Renal pelvis (tissue), 4 donors: Measurements from ENCODE around the gene NANOS2. TPM values are rescaled to one million over a fixed set of nuclear protein-coding genes. Genes with fewer than 3 reads are reported as not detected.
A peak's percentile ranks its signal among the peaks of the same experiment; 100 is the strongest.

Experiments used
- DNase-seq: peaks from one replicate; pipeline ENCODE4 v3.0.0-alpha.2; 2013
- polyA plus RNA-seq, 3 donors: library from polyadenylated mRNA; unstranded; fragments of 120-200 nt; gene quantifications; one replicate each; pipeline ENCODE4 v1.2.1, GENCODE V29; 2013; ENCODE audit not compliant: insufficient read length in 3 of 3

The NANOS2 gene
- polyA plus RNA-seq, 3 donors, result not detected

DNA sequence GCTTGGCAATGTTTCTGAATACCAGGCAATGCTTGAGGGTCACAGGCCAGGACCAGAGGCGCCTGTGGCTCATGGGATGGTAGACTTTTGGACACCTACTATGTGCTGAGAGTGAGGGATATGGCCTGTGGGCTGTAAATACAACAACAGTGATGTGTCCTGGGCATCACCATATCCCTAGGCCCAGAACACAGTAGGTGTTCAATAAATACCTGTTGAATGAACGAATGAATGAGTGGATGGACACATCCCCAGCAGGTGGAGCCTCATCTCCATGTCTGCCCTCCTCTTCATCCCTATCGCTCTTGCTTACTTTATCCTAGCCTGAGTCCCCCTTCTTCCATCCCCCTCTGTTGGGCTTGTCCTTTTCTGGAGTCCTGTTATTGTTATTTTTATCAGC lies 16.5 kb upstream of the NANOS2 start:
- no peak for DNase-seq

GRCh38 chr19:45929247-45929646 lies 14.7 kb upstream of the NANOS2 start:
- no peak for DNase-seq

GRCh38 chr19:45927565-45928261 lies 13.1 kb upstream of the NANOS2 start:
- DNase-seq, result peak; percentile 85

GRCh38 chr19:45924891-45925447 lies 10.4 kb upstream of the NANOS2 start:
- DNase-seq, result no peak

- DNase-seq, result no peak
Measured at GRCh38 chr19:45922281-45922680, 7.7 kb upstream of the NANOS2 start.

DNA sequence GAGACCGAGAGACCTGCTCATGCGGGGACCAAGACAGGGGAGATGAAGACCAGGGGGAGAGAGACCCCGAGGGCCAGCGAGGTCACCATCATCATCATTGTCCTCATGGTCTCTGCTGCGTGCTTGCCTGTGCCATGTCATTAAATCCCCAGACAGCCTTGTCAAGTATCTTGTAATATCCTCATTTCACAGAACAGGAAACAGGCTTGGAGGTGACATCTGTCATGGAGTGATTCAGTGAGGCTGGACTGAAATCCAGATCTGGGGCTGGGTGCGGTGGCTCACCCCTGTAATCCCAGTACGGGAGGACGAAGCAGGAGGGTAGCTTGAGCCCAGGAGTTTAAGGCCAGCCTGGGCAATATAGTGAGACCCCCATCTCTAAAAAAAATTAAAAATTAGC lies 5.9 kb upstream of the NANOS2 start:
- no peak for DNase-seq

- no peak for DNase-seq
Measured at GRCh38 chr19:45919678-45920077, 5.1 kb upstream of the NANOS2 start.

GRCh38 chr19:45918721-45919120 lies 4.1 kb upstream of the NANOS2 start:
- no peak for DNase-seq

GRCh38 chr19:45917421-45918091 lies 3.0 kb upstream of the NANOS2 start:
- no peak for DNase-seq

GRCh38 chr19:45911291-45911690 lies 3.3 kb downstream of the NANOS2 start:
- DNase-seq, result no peak

GRCh38 chr19:45908956-45909355 lies 5.6 kb downstream of the NANOS2 start:
- DNase-seq, result no peak

DNA sequence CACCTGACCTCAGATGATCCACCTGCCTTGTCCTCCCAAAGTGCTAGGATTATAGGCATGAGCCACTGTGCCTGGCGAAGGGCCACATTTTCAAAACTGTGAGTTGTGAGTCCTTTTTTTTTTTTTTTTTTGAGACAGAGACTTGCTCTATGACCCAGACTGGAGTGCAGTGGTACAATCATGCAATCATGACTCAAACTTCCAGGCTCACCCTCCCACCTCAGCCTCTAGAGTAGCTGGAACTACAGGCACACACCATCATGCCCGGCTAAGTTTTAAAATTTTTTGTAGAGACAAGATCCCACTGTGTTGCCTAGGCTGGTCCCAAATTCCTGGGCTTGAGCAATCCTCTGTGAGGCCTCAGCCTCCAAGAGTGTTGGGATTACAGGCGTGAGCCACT lies 8.4 kb downstream of the NANOS2 start:
- DNase-seq, result no peak

DNA sequence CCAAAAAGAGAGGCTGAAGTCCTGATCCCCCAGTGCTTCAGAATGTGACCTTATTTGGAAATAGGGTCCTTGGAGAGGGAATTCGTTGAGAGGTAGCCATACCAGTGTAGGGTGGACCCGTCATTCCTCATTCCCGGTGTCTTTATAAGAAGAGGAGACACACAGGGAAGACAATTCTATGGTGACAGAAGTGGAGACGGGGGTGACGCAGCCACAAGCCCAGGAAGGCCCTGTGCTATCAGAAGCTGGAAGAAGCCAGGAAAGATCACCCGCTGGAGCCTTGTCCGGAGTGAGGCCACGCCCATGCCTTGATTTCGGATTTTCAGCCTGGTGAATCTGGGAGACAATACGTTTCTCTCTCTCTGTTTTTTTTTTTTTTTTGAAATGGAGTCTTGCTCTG lies 9.6 kb downstream of the NANOS2 start:
- no peak for DNase-seq

- DNase-seq, result peak; percentile 97
Measured at GRCh38 chr19:45902651-45903625, 11.6 kb downstream of the NANOS2 start.

GRCh38 chr19:45901912-45902650 lies 12.5 kb downstream of the NANOS2 start, which contains the start of gene MYPOP:
TSS of gene MYPOP (minus strand) at chr19:45902613. CDS start at chr19:45901773, 840 bp downstream.
- no peak for DNase-seq

DNA sequence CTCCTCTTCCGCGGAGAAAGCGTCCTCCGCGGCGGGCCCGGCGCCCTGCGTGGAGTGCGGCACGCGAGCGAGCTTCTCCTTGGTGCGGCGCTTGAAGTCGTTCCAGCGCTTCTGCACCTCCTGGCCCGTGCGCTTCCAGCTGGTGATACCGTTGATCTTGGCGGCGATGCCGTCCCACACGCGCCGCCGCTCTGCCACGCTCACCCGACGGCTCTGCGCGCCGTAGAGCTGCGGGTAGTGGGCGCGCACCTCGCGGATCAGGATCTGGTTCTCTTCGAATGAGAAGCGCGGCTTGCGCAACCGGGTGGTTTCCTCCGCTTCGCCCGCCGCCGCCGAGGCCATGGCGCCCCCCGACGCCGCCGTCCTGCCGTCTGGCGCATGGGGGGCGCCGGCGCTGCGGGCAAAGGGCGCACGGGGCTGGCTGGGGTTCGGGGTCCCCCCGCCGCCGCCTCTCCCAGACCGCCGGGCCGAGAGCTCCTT lies 13.1 kb downstream of the NANOS2 start:
- no peak for DNase-seq

GRCh38 chr19:45900738-45901431 lies 13.7 kb downstream of the NANOS2 start:
- no peak for DNase-seq

- DNase-seq, result no peak
Measured at GRCh38 chr19:45899919-45900589, 14.5 kb downstream of the NANOS2 start.

- DNase-seq, result no peak
Measured at GRCh38 chr19:45899253-45899652, 15.3 kb downstream of the NANOS2 start.

DNA sequence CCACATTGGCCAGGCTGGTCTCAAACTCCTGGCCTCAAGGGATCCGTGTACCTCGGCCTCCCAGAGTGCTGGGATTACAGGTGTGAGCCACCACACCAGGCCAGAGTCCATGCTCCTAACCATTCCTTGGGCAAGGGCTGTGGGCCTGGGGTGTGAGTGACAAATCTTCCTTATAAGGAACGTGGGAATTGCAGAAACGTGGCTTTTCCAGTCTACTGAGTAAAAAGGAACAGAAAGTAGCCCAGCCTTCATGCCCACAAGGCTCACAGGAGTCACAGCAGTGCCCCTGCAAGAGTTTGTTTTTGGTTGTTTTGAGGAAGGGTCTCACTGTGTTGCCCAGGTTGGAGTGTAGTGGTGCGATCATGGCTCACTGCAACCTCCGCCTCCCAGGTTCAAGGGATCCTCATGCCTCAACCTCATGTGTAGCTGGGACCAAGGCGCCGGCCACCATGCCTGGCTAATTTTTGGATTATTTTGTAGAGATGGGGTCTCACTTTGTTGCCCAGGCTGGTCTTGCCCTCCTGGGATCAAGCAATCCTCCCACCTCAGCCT lies 17.2 kb downstream of the NANOS2 start:
- DNase-seq, result no peak
